HepG2 (cell line): ENCODE measurements around the gene TMEM120A. TPM values are rescaled to one million over a fixed set of nuclear protein-coding genes. Genes with fewer than 3 reads are reported as not detected.

Experiments used
- ADNP ChIP-seq: sonication (generic); formaldehyde crosslinking; IDR thresholded peaks from 2 replicates; pipeline ENCODE4 v1.4.0; 2020; ENCODE audit warnings: missing genetic modification reagents
- ELK4 ChIP-seq: sonication (generic); formaldehyde crosslinking; IDR thresholded peaks from 2 replicates; pipeline ENCODE4 v1.9.0; 2021; ENCODE audit warnings: missing genetic modification reagents, borderline replicate concordance
- FOXP4 ChIP-seq: sonication (generic); formaldehyde crosslinking; IDR thresholded peaks from 2 replicates; pipeline ENCODE4 v1.4.0; 2020; ENCODE audit warnings: missing genetic modification reagents
- FUBP1 ChIP-seq: sonication (generic); formaldehyde crosslinking; IDR thresholded peaks from 2 replicates; pipeline ENCODE4 v1.5.1; 2020; ENCODE audit warnings: missing genetic modification reagents, mild to moderate bottlenecking, borderline replicate concordance
- HNRNPK ChIP-seq: fragments of 200-400 bp; formaldehyde crosslinking; IDR thresholded peaks from 2 replicates; pipeline ENCODE4 v1.6.1; 2018; ENCODE audit warnings: low read length, low read depth, moderate library complexity, mild to moderate bottlenecking; ENCODE audit not compliant: poor library complexity, severe bottlenecking
- NCOA5 ChIP-seq: sonication (generic); formaldehyde crosslinking; IDR thresholded peaks from 2 replicates; pipeline ENCODE4 v1.4.0; 2020; ENCODE audit warnings: missing genetic modification reagents
- PAX8 ChIP-seq: sonication (generic); formaldehyde crosslinking; IDR thresholded peaks from 2 replicates; pipeline ENCODE4 v1.8.0; 2022; ENCODE audit warnings: mild to moderate bottlenecking, missing genetic modification reagents, borderline replicate concordance
- SNAI1 ChIP-seq: sonication (generic); formaldehyde crosslinking; IDR thresholded peaks from 2 replicates; pipeline ENCODE4 v1.5.0; 2020; ENCODE audit warnings: mild to moderate bottlenecking, missing genetic modification reagents, borderline replicate concordance
- SNAPC5 ChIP-seq: sonication (generic); formaldehyde crosslinking; IDR thresholded peaks from 2 replicates; pipeline ENCODE4 v1.8.1; 2023; ENCODE audit warnings: mild to moderate bottlenecking, missing genetic modification reagents, borderline replicate concordance
- SRSF1 ChIP-seq: fragments of 200-400 bp; formaldehyde crosslinking; optimal IDR thresholded peaks from 2 replicates; pipeline ENCODE3; 2017; ENCODE audit warnings: mild to moderate bottlenecking, low read depth, low read length, moderate library complexity
- ZBTB1 ChIP-seq: sonication (generic); formaldehyde crosslinking; IDR thresholded peaks from 2 replicates; pipeline ENCODE4 v1.4.0; 2020; ENCODE audit warnings: missing genetic modification reagents, borderline replicate concordance
- ZBTB33 ChIP-seq: sonication (generic); formaldehyde crosslinking; IDR thresholded peaks from 2 replicates; pipeline ENCODE4 v1.4.0; 2020; ENCODE audit warnings: missing genetic modification reagents
- ZBTB37 ChIP-seq: sonication (generic); formaldehyde crosslinking; IDR thresholded peaks from 2 replicates; pipeline ENCODE4 v1.4.0; 2020; ENCODE audit warnings: mild to moderate bottlenecking, missing genetic modification reagents
- ZMYM3 ChIP-seq: sonication (generic); formaldehyde crosslinking; IDR thresholded peaks from 2 replicates; pipeline ENCODE4 v1.5.1; 2020; ENCODE audit warnings: mild to moderate bottlenecking, missing genetic modification reagents
- ZNF253 ChIP-seq: sonication (generic); formaldehyde crosslinking; IDR thresholded peaks from 2 replicates; pipeline ENCODE4 v1.8.0; 2022; ENCODE audit warnings: mild to moderate bottlenecking, missing genetic modification reagents, borderline replicate concordance
- ZNF460 ChIP-seq: sonication (generic); formaldehyde crosslinking; IDR thresholded peaks from 2 replicates; pipeline ENCODE4 v1.5.1; 2020; ENCODE audit warnings: missing genetic modification reagents, mild to moderate bottlenecking, borderline replicate concordance
- ZNF580 ChIP-seq: IDR thresholded peaks from 2 replicates; pipeline ENCODE4 v1.6.1; 2016; ENCODE audit warnings: low read depth, borderline replicate concordance
- ZNF724P ChIP-seq: sonication (generic); formaldehyde crosslinking; IDR thresholded peaks from 2 replicates; pipeline ENCODE4 v1.8.0; 2022; ENCODE audit warnings: missing genetic modification reagents, borderline replicate concordance
- ZNF737 ChIP-seq: sonication (generic); formaldehyde crosslinking; IDR thresholded peaks from 2 replicates; pipeline ENCODE4 v1.5.0; 2020; ENCODE audit warnings: missing genetic modification reagents, mild to moderate bottlenecking, borderline replicate concordance
- polyA plus RNA-seq, 8 experiments: library from polyadenylated mRNA; depleted of rRNA in 3 of 8; stranded (reverse) in 7 of 8; unstranded in 1 of 8; fragments of >200 nt; fragmentation: Illumina TruSeq in 4 of 8; extraction: Trizol in 4 of 8; gene quantifications; 2 replicates each; pipeline versions ENCODE4 v1.2.1 to v1.2.3, GENCODE V29; 2011 to 2016; ENCODE audit warnings: low read depth in 4 of 8, missing spikeins in 1 of 8, mixed read lengths in 1 of 8; ENCODE audit not compliant: insufficient read depth in 1 of 8
- total RNA-seq, 5 experiments: library from RNA; depleted of rRNA; stranded (reverse); fragments of >200 nt; fragmentation: Illumina TruSeq; extraction: Trizol; gene quantifications; 2 replicates each; pipeline ENCODE4 v1.2.3, GENCODE V29; 2016; ENCODE audit warnings: low read depth in 1 of 5

Gene TMEM120A
- total and polyA plus RNA-seq, 2 of the 13 experiments (the other 11 are each of a cell fraction or from before 2014, with no cell fraction given): 40.3 to 102 TPM

GRCh38 chr7:75962607-75963380, 31.6 kb downstream of the TMEM120A start (continued):
- TF ChIP-seq FOXP4 (peak; percentile 34; the same call in 1 of the 2 replicates), ADNP (CRISPR knock-in tag) (no peak), ZBTB37 (CRISPR knock-in tag) (no peak), ZBTB1 (no peak), ZNF460 (no peak; the same call in 1 of the 2 replicates), SNAI1 (CRISPR knock-in tag) (no peak), ZNF253 (CRISPR knock-in tag) (no peak), ELK4 (CRISPR knock-in tag) (no peak), NCOA5 (CRISPR knock-in tag) (no peak), ZBTB33 (CRISPR knock-in tag) (peak; percentile 64), FUBP1 (CRISPR knock-in tag) (no peak), SRSF1 (no peak), ZNF737 (no peak), ZMYM3 (CRISPR knock-in tag) (no peak), SNAPC5 (CRISPR knock-in tag) (no peak), PAX8 (no peak), ZNF724P (peak; percentile 57; the same call in 1 of the 2 replicates), ZNF580 (CRISPR knock-in tag) (no peak), HNRNPK (no peak)
